Activated CD4-positive, alpha-beta T cell treated with anti-CD3 and anti-CD28 coated beads, Interleukin-2, amount 10 ng/mL, durations not matched to agents 24 days and 14 days (primary cell): ENCODE results near the gene RTN4RL1. TPM values are rescaled to one million over a fixed set of nuclear protein-coding genes. Genes with fewer than 3 reads are reported as not detected.

Experiments
- DNase-seq: peaks from one replicate; pipeline ENCODE4 v3.0.0; 2022
- H3K27ac Mint-ChIP-seq: one replicate; pipeline ENCODE4 v1.8.0; 2022; ENCODE audit warnings: mild to moderate bottlenecking, mixed read lengths
- H3K27me3 Mint-ChIP-seq: one replicate; pipeline ENCODE4 v1.8.0; 2022; ENCODE audit warnings: mixed read lengths
- H3K36me3 Mint-ChIP-seq: one replicate; pipeline ENCODE4 v1.8.0; 2022; ENCODE audit warnings: low read depth, mild to moderate bottlenecking, mixed read lengths
- H3K4me1 Mint-ChIP-seq: one replicate; pipeline ENCODE4 v1.8.0; 2021; ENCODE audit warnings: mixed read lengths
- H3K4me3 Mint-ChIP-seq: one replicate; pipeline ENCODE4 v1.8.0; 2022; ENCODE audit warnings: mild to moderate bottlenecking, moderate library complexity, mixed read lengths
- H3K9me3 Mint-ChIP-seq: one replicate; pipeline ENCODE4 v1.8.0; 2021; ENCODE audit warnings: mixed read lengths
- intact Hi-C: fragments of 100-400 bp; cut with micrococcal nuclease; formaldehyde crosslinking; loops from one replicate; pipeline ENCODE4 v1.15.1; 2023
- total RNA-seq: library from RNA; stranded (reverse); gene quantifications from 2 replicates; pipeline ENCODE4 v1.2.3, GENCODE V29; 2022

The RTN4RL1 gene
- total RNA-seq, 1 donor from 2014 or later = 1.1 TPM

DNA sequence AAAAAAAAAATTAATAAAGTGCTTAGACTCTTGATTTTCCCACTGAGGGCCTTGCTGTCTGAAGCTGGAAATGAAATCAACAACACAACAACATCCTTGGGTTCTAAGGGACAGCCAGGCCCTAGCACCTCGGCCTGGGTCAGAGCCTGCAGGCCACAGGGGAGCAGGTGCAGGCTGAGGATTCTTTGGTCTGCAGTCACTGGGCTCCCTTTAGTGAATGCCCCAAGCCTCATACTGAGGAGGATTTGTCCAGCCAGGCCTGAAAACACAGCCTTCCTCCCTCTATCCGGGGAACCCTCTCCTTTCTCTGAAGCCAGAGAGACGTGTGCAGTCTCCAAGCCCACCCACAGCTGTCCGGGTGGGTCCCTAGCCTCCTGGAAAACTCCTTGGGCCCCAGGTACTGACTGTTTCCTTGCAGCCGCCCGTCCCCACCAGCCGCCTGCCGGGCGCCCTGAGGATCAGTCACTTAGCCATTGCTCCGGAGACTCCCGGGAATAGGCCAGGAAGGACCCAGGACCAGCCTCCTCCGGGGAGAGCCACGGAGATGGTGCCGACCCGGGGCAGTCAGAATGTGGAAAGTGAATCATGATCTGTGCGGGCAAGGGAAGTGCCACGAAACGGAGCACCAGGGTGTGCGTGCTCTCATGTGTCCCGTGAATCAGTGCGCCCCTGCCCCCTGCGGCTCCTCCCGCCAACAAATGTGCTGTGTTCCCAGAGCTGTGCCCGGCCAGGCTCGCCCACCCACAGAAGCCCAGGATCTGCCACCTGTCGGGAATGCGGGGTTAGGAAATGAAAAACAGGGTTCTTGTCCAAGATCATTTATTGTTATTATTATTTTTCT, 91.0 kb downstream of the RTN4RL1 start:
- Mint-ChIP-seq H3K36me3 (no peaks in the 10 kb centered on the region), H3K9me3 (no peaks in the 10 kb centered on the region), H3K27ac (no peak overlapping the region), H3K27me3 (no peaks in the 10 kb centered on the region), H3K4me3 (no peak overlapping the region), H3K4me1 (no peaks in the 10 kb centered on the region)
- intact Hi-C loops = no loop called here
- no peak for DNase-seq

DNA sequence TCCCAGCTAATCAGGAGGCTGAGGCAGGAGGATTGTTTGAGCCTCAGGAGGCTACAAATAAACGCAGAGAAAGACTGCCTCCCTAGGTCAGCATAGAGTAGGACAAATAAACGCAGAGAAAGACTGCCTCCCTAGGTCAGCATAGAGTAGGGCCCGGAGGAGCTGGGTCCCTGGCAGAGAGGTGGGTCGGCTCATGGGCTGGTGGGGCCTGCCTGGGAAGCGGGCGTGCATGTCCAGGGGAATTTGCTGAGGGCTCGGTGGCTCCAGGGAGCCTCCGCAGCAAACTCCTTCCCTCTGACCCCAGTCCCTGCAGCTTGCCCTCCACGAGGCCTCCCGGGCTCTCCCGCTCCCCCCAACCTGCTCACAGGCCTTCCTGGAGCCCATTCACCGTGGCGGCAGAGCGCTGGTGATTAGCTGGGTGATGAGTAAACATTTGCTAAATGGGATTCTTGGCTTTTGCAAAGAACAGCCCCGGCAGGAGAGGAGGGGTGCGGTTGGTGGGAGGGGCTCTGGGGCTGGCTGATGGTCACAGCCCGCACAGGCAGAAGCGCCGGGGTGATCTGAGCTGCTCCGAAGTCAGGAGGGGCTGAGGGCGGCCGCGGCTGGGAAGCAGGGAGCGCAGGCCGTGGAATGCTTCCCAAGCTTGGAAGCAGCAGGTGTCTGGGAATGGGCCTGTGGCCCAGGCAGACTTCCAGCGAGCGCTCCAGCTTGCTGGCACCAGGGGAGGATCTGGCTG, 93.1 kb downstream of the RTN4RL1 start:
- Mint-ChIP-seq H3K4me3 (no peak overlapping the region), H3K36me3 (no peaks in the 10 kb centered on the region), H3K27ac (no peak overlapping the region), H3K27me3 (no peaks in the 10 kb centered on the region), H3K4me1 (no peaks in the 10 kb centered on the region), H3K9me3 (no peaks in the 10 kb centered on the region)
- no peak for DNase-seq
- intact Hi-C loops = no loop called here

DNA sequence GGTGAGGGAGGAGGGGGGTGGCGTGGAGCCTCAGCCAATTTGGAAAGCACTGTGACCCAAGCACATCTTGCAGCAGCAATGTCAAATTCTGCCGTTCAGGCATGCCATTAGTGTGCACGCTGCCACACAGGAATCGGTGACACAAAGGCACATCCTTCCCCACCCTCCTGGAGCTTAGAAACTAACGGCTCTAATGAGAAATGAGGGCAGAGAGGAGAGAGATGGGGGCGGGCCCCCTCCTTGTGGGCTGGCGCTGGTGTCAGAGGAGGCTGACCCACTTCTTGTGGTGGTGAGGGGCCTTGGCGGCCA, 94.8 kb downstream of the RTN4RL1 start:
- Mint-ChIP-seq H3K27me3 (no peaks in the 10 kb centered on the region), H3K9me3 (no peaks in the 10 kb centered on the region), H3K36me3 (no peaks in the 10 kb centered on the region), H3K4me1 (no peaks in the 10 kb centered on the region), H3K27ac (no peak overlapping the region), H3K4me3 (no peak overlapping the region)
- intact Hi-C loops = no loop called here
- no peak for DNase-seq

DNA sequence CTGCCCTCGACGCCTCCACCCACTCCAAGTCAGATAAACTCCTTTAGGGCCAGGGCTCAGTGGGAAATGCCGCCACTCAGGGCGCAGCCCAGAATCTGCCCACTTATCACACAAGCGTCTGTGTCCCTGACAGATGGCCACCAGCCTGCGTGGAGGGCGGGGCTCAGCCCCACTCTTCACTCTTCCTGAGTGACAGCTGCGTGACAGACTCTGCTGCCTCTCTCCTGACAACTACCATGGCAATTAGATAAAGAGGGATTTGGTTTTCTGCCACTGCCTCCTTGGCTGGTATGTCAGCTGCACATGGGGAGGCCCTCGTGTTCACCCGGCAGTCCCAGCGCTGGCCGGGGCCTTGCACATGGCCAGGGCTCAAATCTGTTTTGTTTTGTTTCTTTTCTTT, 96.2 kb downstream of the RTN4RL1 start:
- H3K4me3 Mint-ChIP-seq = no peak overlapping the region
- H3K9me3 Mint-ChIP-seq = no peaks in the 10 kb centered on the region
- H3K27me3 Mint-ChIP-seq = no peaks in the 10 kb centered on the region
- H3K4me1 Mint-ChIP-seq = no peaks in the 10 kb centered on the region
- no peak for DNase-seq
- H3K36me3 Mint-ChIP-seq = no peaks in the 10 kb centered on the region
- H3K27ac Mint-ChIP-seq = no peak overlapping the region
- intact Hi-C loops = no loop called here

DNA sequence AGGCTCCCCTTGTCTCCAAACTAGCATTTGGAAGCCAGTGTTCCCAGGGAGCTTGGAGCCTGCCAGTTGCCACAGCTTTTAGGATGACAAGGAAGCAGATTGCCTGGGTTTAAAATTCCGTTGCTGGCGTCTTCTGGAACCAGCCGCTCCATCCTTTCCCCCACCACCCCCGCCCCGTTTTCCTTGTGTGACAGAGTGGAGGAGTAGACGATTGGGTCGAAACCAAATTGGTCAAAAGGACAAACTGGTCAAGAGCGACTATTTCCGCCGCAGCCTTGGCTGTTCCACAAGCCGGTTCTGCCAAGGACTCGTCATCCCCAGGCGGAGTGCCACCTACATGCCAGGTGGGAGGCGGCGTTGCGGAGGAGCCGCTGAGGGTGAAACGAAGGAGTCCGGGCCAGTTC, 104.2 kb downstream of the RTN4RL1 start:
- no peak for DNase-seq
- Mint-ChIP-seq H3K9me3 (no peaks in the 10 kb centered on the region), H3K27me3 (peaks cover 6% of the 10 kb centered on the region), H3K4me3 (no peak overlapping the region), H3K36me3 (no peaks in the 10 kb centered on the region), H3K4me1 (no peaks in the 10 kb centered on the region), H3K27ac (no peak overlapping the region)
- intact Hi-C loops = no loop called here

DNA sequence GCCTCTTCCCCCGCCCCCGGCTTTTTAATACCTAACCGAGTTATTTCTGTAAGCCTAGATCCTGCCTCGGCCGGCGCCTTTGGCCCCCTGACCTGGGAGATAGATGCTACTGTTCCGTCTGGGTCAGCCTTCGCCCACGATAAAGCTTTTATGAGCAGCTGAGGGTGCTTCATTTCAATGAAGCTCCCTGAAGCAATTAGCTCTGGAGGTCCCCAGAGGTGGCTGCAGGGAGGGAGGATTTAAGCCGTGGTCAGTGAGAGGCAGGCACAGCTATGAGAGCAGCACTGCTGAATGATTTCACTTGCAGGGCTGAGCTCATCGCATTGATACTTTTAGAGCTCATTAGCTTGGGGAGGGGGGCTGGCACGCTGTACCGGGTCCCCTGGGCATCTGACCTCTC, 105.9 kb downstream of the RTN4RL1 start:
- intact Hi-C loops = no loop called here
- Mint-ChIP-seq H3K36me3 (no peaks in the 10 kb centered on the region), H3K4me3 (no peak overlapping the region), H3K27ac (no peak overlapping the region), H3K9me3 (no peaks in the 10 kb centered on the region), H3K27me3 (peaks cover 7% of the 10 kb centered on the region), H3K4me1 (no peaks in the 10 kb centered on the region)
- no peak for DNase-seq

DNA sequence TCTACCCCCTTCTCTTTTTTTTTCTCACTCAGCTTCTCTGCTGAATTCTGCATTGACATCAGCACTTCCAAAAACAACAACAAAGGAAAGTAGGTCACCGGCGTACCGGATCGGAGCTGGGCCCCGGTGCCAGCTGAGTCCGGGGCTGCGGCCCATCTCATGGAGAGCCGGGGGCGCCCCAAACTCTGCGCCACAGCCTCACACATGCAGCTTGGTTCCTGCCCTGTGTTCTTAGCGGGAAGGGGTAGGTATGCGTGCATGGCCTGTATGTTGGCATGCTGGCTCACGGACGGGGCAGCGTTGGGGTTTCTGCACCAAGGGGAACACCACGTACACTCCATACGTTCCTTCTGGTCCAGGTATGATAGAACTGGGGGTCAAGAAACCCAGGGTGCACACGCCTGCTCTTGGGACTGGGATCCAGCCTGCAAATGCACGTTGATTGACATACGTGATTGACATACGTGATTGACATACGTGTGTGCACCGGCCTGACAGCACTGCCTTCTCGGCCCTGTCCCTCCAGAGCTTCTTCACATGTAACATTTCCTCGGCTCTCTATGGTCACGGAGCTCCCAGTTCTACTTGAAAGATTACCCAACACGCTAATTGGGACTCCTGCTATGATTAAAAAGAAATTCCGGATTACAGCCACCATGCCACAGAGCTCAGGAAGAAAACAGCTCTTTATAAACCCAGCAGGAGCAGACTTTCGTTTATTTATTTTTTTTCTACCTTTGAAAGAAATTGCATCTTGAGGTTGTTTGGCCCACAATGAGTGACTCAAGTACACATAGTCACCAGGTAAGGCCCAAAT, 106.6 kb downstream of the RTN4RL1 start:
- peaks cover 9% of the 10 kb centered on the region for H3K27me3 Mint-ChIP-seq

DNA sequence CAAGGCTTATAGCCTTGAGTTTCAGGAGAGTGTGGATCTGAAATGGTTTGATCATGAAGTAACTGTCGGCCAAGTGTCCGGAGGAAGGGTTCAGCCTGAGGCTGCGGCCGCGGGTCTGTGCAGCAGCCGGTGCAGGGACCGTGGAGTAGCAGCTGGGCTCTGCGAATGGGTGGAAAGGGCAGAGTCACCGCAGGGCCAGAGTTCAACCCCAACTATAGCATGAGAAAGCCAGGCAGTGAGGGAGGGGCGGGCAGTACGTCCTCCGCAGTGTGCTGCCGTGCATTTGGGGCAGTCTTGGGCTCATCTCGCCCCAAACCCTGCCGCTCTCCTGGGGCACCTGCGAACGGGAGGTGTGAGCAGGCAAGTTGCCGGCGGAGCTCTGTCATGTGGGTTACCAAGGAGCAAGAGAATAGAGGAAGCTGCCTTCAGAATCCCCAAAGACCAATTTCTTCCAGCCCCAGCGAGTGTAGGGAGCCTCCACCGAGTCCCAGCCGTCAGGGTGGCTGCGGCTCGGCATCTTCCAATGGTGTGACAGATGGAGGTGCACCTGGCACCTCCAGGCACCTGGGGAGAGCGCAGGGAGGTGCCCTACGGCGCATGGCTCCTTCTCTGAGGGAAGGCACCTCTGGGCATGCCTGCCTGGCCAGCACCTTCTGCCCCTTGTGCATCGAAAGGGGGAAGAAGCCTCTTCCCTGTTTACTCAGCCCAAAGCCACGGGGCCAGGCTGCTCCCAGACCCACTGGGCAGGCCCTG, 108.0 kb downstream of the RTN4RL1 start:
- Mint-ChIP-seq H3K9me3 (no peaks in the 10 kb centered on the region), H3K36me3 (no peaks in the 10 kb centered on the region), H3K4me1 (no peaks in the 10 kb centered on the region), H3K27me3 (peaks cover 13% of the 10 kb centered on the region), H3K27ac (no peak overlapping the region), H3K4me3 (no peak overlapping the region)
- intact Hi-C loops = no loop called here
- DNase-seq = no peak

More for the DNA sequence above, 106.6 kb downstream of the RTN4RL1 start:
- intact Hi-C loops = no loop called here
- Mint-ChIP-seq H3K36me3 (no peaks in the 10 kb centered on the region), H3K4me3 (no peak overlapping the region), H3K27ac (no peak overlapping the region), H3K4me1 (no peaks in the 10 kb centered on the region), H3K9me3 (no peaks in the 10 kb centered on the region)
- no peak for DNase-seq

DNA sequence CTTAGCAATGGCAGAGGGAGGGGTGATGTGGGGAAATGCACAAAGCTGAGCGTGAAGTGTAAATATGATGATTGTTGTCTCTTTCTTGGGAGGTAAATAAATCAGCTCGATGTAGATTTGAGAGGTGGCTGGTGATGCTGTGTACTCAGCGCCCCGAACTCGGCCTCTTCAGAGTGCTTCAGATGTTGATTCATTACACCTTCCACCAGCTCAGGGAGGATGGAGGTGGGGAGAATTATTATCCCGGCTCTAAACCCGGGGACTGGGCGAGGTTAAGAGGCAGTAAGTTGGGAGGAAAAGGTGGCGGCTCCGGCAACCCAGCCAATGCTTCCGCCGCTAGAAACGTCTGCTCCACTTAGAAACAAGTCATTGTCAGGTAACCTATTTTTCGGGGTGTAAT, 108.8 kb downstream of the RTN4RL1 start:
- intact Hi-C loops = no loop called here
- no peak overlapping the region for H3K4me3 Mint-ChIP-seq
- H3K27me3 Mint-ChIP-seq = peaks cover 20% of the 10 kb centered on the region
- no peak for DNase-seq
- no peaks in the 10 kb centered on the region for H3K36me3 Mint-ChIP-seq
- no peaks in the 10 kb centered on the region for H3K4me1 Mint-ChIP-seq
- no peak overlapping the region for H3K27ac Mint-ChIP-seq
- no peaks in the 10 kb centered on the region for H3K9me3 Mint-ChIP-seq

DNA sequence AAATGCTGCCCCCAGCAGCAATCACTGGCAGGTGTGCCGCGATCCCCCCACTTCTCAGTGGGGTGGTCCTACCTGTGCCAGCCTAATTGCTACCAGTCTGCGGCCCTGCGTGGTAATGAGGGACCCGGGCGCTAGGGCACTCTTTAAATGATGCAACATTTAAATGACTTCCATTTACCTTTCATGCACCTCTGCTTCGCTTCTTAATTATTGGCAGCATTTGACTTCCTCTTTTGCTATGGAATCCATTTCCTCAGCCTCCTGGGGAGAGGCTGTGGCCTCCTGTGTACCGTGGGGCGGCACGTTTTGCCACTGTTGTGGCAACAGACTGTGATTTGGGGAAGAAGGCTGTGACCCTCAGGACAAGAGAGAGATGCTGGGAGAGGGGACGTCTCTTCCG, 109.2 kb downstream of the RTN4RL1 start:
- intact Hi-C loops = no loop called here
- no peaks in the 10 kb centered on the region for H3K4me1 Mint-ChIP-seq
- no peak overlapping the region for H3K4me3 Mint-ChIP-seq
- peaks cover 20% of the 10 kb centered on the region for H3K27me3 Mint-ChIP-seq
- no peaks in the 10 kb centered on the region for H3K9me3 Mint-ChIP-seq
- H3K27ac Mint-ChIP-seq = no peak overlapping the region
- H3K36me3 Mint-ChIP-seq = no peaks in the 10 kb centered on the region
- DNase-seq = no peak

DNA sequence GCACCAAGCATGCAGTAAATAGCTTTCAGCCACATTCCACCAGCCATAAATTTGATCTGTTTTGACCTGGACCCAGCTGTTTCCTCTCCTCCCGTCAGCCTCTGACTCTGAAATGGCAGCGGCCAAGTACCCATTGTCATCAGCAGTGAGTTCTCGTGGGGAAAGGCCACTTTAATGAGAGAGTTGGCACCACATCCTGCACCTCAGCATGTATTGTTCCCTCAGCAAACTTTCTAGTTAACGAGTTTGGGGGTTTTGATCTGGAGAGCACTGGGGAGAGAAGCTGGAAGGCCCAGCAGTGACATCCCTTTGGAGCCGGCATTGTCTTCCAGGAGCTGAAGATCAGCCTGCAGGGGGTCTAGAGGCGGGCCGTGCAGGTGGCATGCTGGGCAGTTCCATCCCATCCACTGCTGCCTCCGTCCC, 110.5 kb downstream of the RTN4RL1 start:
- H3K9me3 Mint-ChIP-seq = no peaks in the 10 kb centered on the region
- no peaks in the 10 kb centered on the region for H3K36me3 Mint-ChIP-seq
- H3K4me3 Mint-ChIP-seq = no peak overlapping the region
- peaks cover 28% of the 10 kb centered on the region for H3K27me3 Mint-ChIP-seq
- H3K27ac Mint-ChIP-seq = no peak overlapping the region
- intact Hi-C loops = no loop called here
- no peaks in the 10 kb centered on the region for H3K4me1 Mint-ChIP-seq
- DNase-seq = no peak

DNA sequence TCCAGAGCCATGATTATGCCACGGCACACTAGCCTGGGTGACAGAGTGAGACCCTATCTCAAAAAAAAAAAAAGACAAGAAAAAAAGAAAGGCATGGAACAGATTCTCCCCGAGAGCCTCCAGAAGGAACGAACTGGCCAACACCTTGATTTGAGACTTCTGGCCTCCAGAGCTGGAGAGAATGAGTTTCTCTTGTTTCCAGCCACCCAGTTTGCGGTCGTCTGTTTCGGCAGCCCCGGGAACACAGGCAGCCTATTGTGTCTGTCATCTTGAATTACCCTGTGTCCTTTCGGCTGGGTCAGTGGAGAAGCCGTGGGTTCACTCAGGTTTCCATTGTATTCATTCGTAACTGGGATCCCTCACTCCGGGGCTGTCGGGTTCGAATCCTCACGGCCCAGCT, 111.4 kb downstream of the RTN4RL1 start:
- Mint-ChIP-seq H3K27me3 (peaks cover 35% of the 10 kb centered on the region), H3K9me3 (no peaks in the 10 kb centered on the region), H3K36me3 (no peaks in the 10 kb centered on the region), H3K4me1 (no peaks in the 10 kb centered on the region), H3K4me3 (no peak overlapping the region), H3K27ac (no peak overlapping the region)
- intact Hi-C loops = no loop called here
- no peak for DNase-seq

DNA sequence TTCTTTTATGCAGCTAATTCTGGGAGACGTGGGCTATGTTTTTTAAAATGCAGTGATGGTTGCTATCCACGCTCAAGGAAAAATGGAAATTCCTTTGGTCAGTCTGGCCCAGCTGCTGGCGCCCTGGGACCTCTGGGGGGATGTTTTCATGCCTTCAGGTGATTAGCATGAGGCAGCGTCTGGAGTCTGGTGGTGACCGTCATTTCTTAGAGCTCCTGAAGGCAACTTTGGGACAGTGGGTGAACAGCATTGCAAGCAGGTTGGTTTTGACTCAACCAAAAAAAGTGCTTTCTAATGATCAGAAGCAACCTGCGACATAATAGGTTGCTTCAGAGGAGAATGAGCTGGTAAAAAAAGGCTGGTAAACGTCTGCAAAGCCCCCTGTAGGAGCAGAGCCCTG, 113.0 kb downstream of the RTN4RL1 start:
- DNase-seq = no peak
- Mint-ChIP-seq H3K4me3 (no peak overlapping the region), H3K36me3 (no peaks in the 10 kb centered on the region), H3K27ac (no peak overlapping the region), H3K4me1 (peaks cover 3% of the 10 kb centered on the region), H3K9me3 (no peaks in the 10 kb centered on the region), H3K27me3 (peaks cover 47% of the 10 kb centered on the region)
- intact Hi-C loops = no loop called here
